Panc1 (cell line): ENCODE data around the gene UBE2E2. TPM values are rescaled to one million over a fixed set of nuclear protein-coding genes. Genes with fewer than 3 reads are reported as not detected.

Source experiments
- ATAC-seq: fragments of 200-7000 bp; cut with Tn5 transposase; 2 replicates; pipeline ENCODE4 v1.9.1; 2020; ENCODE audit warnings: mild to moderate bottlenecking, moderate library complexity
- BruUV-seq: library from RNA; stranded (reverse); fragments of 400-500 nt; replicated peaks from 2 replicates; lab custom pipeline; 2021; lab: Mats Ljungman, UMichigan
- CTCF ChIA-PET: fragments of 300-600 bp; sonication (Branson Sonifier 250); formaldehyde crosslinking; loops from one replicate; lab custom pipeline; 2022; ENCODE audit warnings: antibody characterized with exemption; lab: Charles Lee
- POLR2A ChIA-PET: fragments of 300-600 bp; sonication (Branson Sonifier 250); formaldehyde crosslinking; loops from one replicate; lab custom pipeline; 2022; ENCODE audit warnings: antibody characterized with exemption; lab: Charles Lee
- DNase-seq: peaks from one replicate; pipeline ENCODE4 v3.0.0-alpha.2; 2010; ENCODE audit warnings: low read depth, low spot score
- H3K27ac ChIP-seq: 2 replicates; pipeline ENCODE4 v1.5.1; 2011; ENCODE audit warnings: mild to moderate bottlenecking, low read length, inconsistent platforms
- H3K27me3 ChIP-seq: fragments of 200-500 bp; sonication (Bioruptor generic); 2 replicates; pipeline ENCODE4 v1.6.0; 2014; ENCODE audit warnings: low read length, inconsistent platforms; ENCODE audit not compliant: control insufficient read depth, insufficient read depth
- H3K36me3 ChIP-seq: fragments of 200-500 bp; sonication (Bioruptor generic); 2 replicates; pipeline ENCODE4 v1.5.1; 2014; ENCODE audit warnings: inconsistent platforms, mild to moderate bottlenecking, low read length, moderate library complexity; ENCODE audit not compliant: control insufficient read depth, insufficient read depth
- H3K4me1 ChIP-seq: 2 replicates; pipeline ENCODE4 v1.5.1; 2011; ENCODE audit warnings: inconsistent platforms, mild to moderate bottlenecking, low read length, moderate library complexity; ENCODE audit not compliant: control insufficient read depth, insufficient read depth
- H3K4me3 ChIP-seq, 2 experiments: 2 replicates each; pipeline ENCODE4 v1.5.1; 2011 to 2012; ENCODE audit warnings: low read depth in 2 of 2, low read length in 2 of 2, mild to moderate bottlenecking in 2 of 2, inconsistent platforms in 1 of 2, moderate library complexity in 1 of 2
- H3K9me3 ChIP-seq: fragments of 200-500 bp; sonication (Bioruptor generic); 2 replicates; pipeline ENCODE4 v1.5.1; 2014; ENCODE audit warnings: low read depth, mild to moderate bottlenecking, inconsistent platforms, low read length, moderate library complexity; ENCODE audit not compliant: control insufficient read depth, insufficient read depth
- POLR2AphosphoS5 ChIP-seq: IDR thresholded peaks from 2 replicates; pipeline ENCODE4 v1.6.1; 2012; ENCODE audit warnings: mild to moderate bottlenecking, low read depth, low read length, moderate library complexity
- SIN3A ChIP-seq: IDR thresholded peaks from 2 replicates; pipeline ENCODE4 v1.6.1; 2012; ENCODE audit warnings: low read depth, mild to moderate bottlenecking, low read length, moderate library complexity, borderline replicate concordance; ENCODE audit not compliant: insufficient read depth
- TCF7L2 ChIP-seq: IDR thresholded peaks from 2 replicates; pipeline ENCODE4 v1.6.1; 2011; ENCODE audit warnings: mild to moderate bottlenecking, low read depth, low read length, inconsistent platforms
- in situ Hi-C: cut with HindIII; loops from 2 replicates; pipeline ENCODE4 v1.10.0; 2016; ENCODE audit warnings: low sequenced_read_pairs, low pct_unique_long_range_greater_than_20kb
- intact Hi-C: fragments of 100-400 bp; cut with micrococcal nuclease; formaldehyde crosslinking; loops from one replicate; pipeline ENCODE4 v1.10.0; 2022; ENCODE audit not compliant: unreplicated experiment
- total RNA-seq: library from RNA; stranded (reverse); gene quantifications from one replicate; pipeline ENCODE4 v1.2.1, GENCODE V29; 2021; ENCODE audit not compliant: unreplicated experiment
- TF ChIP-seq, protein P1 (sequence below): fragments of 450-650 bp; IDR thresholded peaks from 2 replicates; pipeline ENCODE4 v1.5.1; 2017; ENCODE audit warnings: mild to moderate bottlenecking
- TF ChIP-seq, protein P2 (sequence below), 2 experiments: IDR thresholded peaks; 2 replicates each; pipeline ENCODE4 v1.6.1; 2011 to 2012; ENCODE audit warnings: low read depth in 2 of 2, control low read depth in 1 of 2, low read length in 1 of 2, mild to moderate bottlenecking in 1 of 2, moderate library complexity in 1 of 2; ENCODE audit not compliant: insufficient read depth in 1 of 2

Gene UBE2E2
- total RNA-seq, 1 experiment from 2014 or later: 38.2 TPM

DNA sequence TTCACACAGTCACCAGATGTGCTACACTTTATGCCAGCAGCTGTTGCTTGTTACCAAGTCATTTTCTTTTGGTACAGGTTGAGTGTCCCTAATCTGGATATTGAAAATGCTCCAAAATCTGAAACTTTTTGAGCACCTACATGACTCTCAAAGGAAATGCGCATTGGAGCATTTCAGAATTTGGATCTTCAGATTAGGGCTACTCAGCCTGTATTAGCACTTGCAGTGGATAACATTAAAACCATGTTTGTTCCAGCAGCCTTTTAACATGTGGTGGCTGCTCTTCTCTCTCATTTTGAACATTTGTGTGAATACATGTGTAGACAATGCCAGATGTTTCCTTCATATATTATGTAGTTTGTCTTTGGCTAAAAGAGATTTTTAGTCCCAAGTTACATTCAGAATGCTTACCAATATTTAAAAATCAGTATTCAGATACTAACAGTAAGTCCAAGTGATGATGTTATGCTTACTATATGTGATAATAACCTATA is 371.7 kb downstream of the UBE2E2 start:
- H3K9me3 ChIP-seq: no peaks in the 10 kb centered on the region
- no peaks in the 10 kb centered on the region for H3K36me3 ChIP-seq
- no peak overlapping the region for H3K4me3 ChIP-seq
- intact Hi-C loops (no loop called here), in situ Hi-C loops (no loop called here)
- H3K4me1 ChIP-seq: peaks cover 17% of the 10 kb centered on the region
- POLR2A ChIA-PET: no interaction called here
- CTCF ChIA-PET: no interaction called here
- no peak for DNase-seq
- H3K27me3 ChIP-seq: no peaks in the 10 kb centered on the region
- BruUV-seq: no TSS peak
- ATAC-seq: no peak
- TF ChIP-seq TCF7L2 (no peak), POLR2AphosphoS5 (no peak), SIN3A (no peak)
- TF ChIP-seq, protein P1, sequence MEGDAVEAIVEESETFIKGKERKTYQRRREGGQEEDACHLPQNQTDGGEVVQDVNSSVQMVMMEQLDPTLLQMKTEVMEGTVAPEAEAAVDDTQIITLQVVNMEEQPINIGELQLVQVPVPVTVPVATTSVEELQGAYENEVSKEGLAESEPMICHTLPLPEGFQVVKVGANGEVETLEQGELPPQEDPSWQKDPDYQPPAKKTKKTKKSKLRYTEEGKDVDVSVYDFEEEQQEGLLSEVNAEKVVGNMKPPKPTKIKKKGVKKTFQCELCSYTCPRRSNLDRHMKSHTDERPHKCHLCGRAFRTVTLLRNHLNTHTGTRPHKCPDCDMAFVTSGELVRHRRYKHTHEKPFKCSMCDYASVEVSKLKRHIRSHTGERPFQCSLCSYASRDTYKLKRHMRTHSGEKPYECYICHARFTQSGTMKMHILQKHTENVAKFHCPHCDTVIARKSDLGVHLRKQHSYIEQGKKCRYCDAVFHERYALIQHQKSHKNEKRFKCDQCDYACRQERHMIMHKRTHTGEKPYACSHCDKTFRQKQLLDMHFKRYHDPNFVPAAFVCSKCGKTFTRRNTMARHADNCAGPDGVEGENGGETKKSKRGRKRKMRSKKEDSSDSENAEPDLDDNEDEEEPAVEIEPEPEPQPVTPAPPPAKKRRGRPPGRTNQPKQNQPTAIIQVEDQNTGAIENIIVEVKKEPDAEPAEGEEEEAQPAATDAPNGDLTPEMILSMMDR: no peak
- TF ChIP-seq, protein P2, sequence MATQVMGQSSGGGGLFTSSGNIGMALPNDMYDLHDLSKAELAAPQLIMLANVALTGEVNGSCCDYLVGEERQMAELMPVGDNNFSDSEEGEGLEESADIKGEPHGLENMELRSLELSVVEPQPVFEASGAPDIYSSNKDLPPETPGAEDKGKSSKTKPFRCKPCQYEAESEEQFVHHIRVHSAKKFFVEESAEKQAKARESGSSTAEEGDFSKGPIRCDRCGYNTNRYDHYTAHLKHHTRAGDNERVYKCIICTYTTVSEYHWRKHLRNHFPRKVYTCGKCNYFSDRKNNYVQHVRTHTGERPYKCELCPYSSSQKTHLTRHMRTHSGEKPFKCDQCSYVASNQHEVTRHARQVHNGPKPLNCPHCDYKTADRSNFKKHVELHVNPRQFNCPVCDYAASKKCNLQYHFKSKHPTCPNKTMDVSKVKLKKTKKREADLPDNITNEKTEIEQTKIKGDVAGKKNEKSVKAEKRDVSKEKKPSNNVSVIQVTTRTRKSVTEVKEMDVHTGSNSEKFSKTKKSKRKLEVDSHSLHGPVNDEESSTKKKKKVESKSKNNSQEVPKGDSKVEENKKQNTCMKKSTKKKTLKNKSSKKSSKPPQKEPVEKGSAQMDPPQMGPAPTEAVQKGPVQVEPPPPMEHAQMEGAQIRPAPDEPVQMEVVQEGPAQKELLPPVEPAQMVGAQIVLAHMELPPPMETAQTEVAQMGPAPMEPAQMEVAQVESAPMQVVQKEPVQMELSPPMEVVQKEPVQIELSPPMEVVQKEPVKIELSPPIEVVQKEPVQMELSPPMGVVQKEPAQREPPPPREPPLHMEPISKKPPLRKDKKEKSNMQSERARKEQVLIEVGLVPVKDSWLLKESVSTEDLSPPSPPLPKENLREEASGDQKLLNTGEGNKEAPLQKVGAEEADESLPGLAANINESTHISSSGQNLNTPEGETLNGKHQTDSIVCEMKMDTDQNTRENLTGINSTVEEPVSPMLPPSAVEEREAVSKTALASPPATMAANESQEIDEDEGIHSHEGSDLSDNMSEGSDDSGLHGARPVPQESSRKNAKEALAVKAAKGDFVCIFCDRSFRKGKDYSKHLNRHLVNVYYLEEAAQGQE (IDR thresholded peaks at IDR 0.05; ENCODE audit: insufficient read depth in 1 of 2, low read depth in 2 of 2, low read length in 1 of 2): no peak
- no peak overlapping the region; the same call in 1 of the 2 replicates for H3K27ac ChIP-seq

DNA sequence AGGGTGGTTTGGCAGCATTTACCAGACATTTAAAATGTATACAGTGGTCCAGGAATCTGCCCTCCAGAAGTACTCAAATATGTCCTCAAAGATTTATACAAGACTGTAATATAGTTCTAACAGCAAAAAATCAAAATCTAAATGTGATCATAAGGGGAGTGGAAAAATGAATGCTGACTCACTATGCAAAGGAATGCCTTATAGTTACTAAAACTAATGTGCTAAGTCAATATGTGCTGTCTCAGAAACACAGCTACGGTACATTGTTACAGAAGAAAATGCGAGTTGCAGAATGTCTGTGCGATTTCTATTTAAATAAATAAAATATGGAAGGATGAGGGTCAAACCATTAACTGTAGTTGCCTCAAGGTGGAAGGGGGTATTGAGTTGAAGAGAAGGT is 372.6 kb downstream of the UBE2E2 start:
- Histone ChIP-seq H3K4me1 (peaks cover 20% of the 10 kb centered on the region), H3K27ac (peak overlapping the region; percentile 34; the same call in 1 of the 2 replicates), H3K27me3 (no peaks in the 10 kb centered on the region), H3K36me3 (no peaks in the 10 kb centered on the region), H3K9me3 (no peaks in the 10 kb centered on the region), H3K4me3 (no peak overlapping the region)
- CTCF ChIA-PET: no interaction called here
- intact Hi-C loops (no loop called here), in situ Hi-C loops (no loop called here)
- no peak for TF ChIP-seq SIN3A
- DNase-seq (no peak), ATAC-seq (no peak)
- BruUV-seq: no TSS peak
- POLR2A ChIA-PET: no interaction called here

DNA sequence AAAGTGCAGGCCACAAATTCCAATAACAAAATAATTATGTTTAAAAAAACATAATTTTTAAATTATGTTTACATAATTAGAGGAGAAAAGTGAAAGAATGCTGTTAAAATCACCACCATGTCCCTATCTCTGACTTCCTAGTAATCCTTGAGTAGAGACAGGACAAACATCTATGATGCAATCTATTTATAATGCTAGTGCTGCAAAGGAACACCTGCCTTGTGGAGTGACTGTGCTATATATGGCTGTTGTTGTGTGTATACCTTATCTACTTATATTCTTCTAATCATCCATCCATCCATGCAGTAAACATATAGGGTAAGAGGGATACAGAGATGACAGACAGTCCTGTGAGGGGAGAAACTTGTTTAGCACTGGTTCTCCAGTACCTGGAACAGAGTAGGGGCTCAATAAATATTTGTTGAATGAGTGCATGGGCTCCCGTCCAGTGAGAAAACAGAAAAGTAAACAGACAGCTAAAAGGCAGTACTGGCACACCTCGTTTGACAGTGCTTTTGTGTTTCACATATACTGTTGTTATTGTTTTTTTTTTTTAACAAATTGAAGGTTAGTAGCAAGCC is 373.3 kb downstream of the UBE2E2 start:
- POLR2A ChIA-PET: no interaction called here
- Histone ChIP-seq H3K36me3 (no peaks in the 10 kb centered on the region), H3K4me3 (no peak overlapping the region), H3K9me3 (no peaks in the 10 kb centered on the region), H3K27ac (no peak overlapping the region; the same call in 1 of the 2 replicates), H3K27me3 (no peaks in the 10 kb centered on the region), H3K4me1 (peaks cover 20% of the 10 kb centered on the region)
- BruUV-seq: no TSS peak
- intact Hi-C loops: no loop called here
- ATAC-seq: peak; percentile 78
- TF ChIP-seq SIN3A (no peak), POLR2AphosphoS5 (no peak), TCF7L2 (no peak)
- TF ChIP-seq, protein P2 (IDR thresholded peaks at IDR 0.05; ENCODE audit: insufficient read depth in 1 of 2, low read depth in 2 of 2, low read length in 1 of 2): no peak
- TF ChIP-seq, protein P1: no peak
- CTCF ChIA-PET: interaction anchor here (0.7 kb wide), 1 partner anchor 142 kb away, joined by 4 read pairs; no protein-coding TSS in a partner anchor
- in situ Hi-C loops: no loop called here
- peak; percentile 56 for DNase-seq
